Upper lobe of left lung (tissue), 6 donors: ENCODE results near the gene DENND1B. TPM values are rescaled to one million over a fixed set of nuclear protein-coding genes. Genes with fewer than 3 reads are reported as not detected.

ENCODE experiments used
- ATAC-seq, 2 donors: fragments of 200-7000 bp; cut with Tn5 transposase; one replicate each; pipeline ENCODE4 v1.9.1; 2022; ENCODE audit warnings: mild to moderate bottlenecking in 2 of 2, moderate library complexity in 2 of 2; ENCODE audit not compliant: low FRiP score in 2 of 2
- DNase-seq, 2 donors: peaks; one replicate each; pipeline ENCODE4 v3.0.0-alpha.2; 2019 to 2020
- H3K27ac ChIP-seq, 4 donors: fragments of 200-600 bp; sonication (generic); one replicate each; pipeline ENCODE4 v1.5.1; 2016 to 2019
- H3K27me3 ChIP-seq, 4 donors: fragments of 200-600 bp; sonication (generic); one replicate each; pipeline ENCODE4 v1.5.1; 2017 to 2019
- H3K36me3 ChIP-seq, 4 donors: fragments of 200-600 bp; sonication (generic); one replicate each; pipeline ENCODE4 v1.5.1; 2016 to 2019
- H3K4me1 ChIP-seq, 4 donors: fragments of 200-600 bp; sonication (generic); one replicate each; pipeline ENCODE4 v1.5.1; 2018 to 2019
- H3K4me3 ChIP-seq, 4 donors: fragments of 200-600 bp; sonication (generic); one replicate each; pipeline ENCODE4 v1.5.1; 2017 to 2019; ENCODE audit warnings: mild to moderate bottlenecking in 2 of 4, moderate library complexity in 1 of 4
- H3K9me3 ChIP-seq, 4 donors: fragments of 200-600 bp; sonication (generic); one replicate each; pipeline ENCODE4 v1.5.1; 2018 to 2019
- EP300 ChIP-seq, 4 donors: sonication (generic); formaldehyde crosslinking; IDR thresholded peaks; one replicate each; pipeline ENCODE4 v1.5.1; 2017; ENCODE audit warnings: antibody characterized with exemption in 4 of 4, control low read depth in 2 of 4
- POLR2A ChIP-seq, 4 donors: fragments of 450-650 bp; IDR thresholded peaks; one replicate each; pipeline ENCODE4 v1.5.1; 2016 to 2017; ENCODE audit warnings: antibody characterized with exemption in 4 of 4, mild to moderate bottlenecking in 2 of 4
- POLR2AphosphoS5 ChIP-seq, 2 donors: sonication (generic); formaldehyde crosslinking; IDR thresholded peaks; one replicate each; pipeline ENCODE4 v1.5.1; 2017; ENCODE audit warnings: antibody characterized with exemption in 2 of 2
- WGBS, 2 donors: methylation state at CpG; one replicate each; pipeline ENCODE4 v1.1.5; 2017 to 2018; 5-methylcytosine and 5-hydroxymethylcytosine counted together
- total RNA-seq, 6 donors: library from RNA; depleted of rRNA in 4 of 6; stranded (reverse); fragments of >200 nt in 4 of 6; gene quantifications; one replicate each; pipeline versions ENCODE4 v1.1.0 to v1.2.1, GENCODE V29; 2016 to 2021
- TF ChIP-seq, protein P1 (sequence below), 6 experiments: fragments of 450-650 bp in 4 of 6; fragments of 200-600 bp in 2 of 6; sonication (generic) in 2 of 6; IDR thresholded peaks; one replicate each; pipeline ENCODE4 v1.5.1; 2016 to 2019; ENCODE audit warnings: antibody characterized with exemption in 6 of 6
- donor health status: DM: no; HTN: no; CAD: no; lungs with moderate emphysema.
- donor health status: DM: no; HTN: yes; CAD: no; lungs with severe emphysema.

Gene DENND1B
- total RNA-seq, 6 donors from 2014 or later = 14.9 to 39.1 (median 21.0) TPM

DNA sequence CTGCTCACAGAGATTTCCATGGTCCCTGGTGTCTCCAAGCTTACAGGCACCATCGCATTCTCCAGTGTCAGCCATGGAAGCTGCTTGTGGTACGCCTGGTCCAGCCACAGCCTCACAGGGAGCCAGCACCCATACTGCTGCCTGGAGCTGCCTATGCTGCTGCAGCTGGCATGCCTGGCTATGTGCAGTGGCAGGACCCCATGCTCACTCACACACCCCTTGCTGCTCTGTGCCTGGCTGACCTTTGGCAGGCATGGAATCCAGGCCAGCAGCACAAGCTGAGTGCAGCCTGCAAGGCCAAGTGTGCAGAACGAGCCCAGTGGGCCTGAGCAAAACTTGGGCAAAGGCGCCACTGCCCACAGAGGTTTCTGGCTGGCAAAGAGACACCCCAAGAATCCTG is 26.4 kb upstream of the DENND1B start:
- Histone ChIP-seq H3K9me3 (peaks cover 4 to 17% (median 12%) of the 10 kb centered on the region in 4 donors), H3K36me3 (no peaks in the 10 kb centered on the region), H3K4me3 (no peak overlapping the region), H3K27ac (no peak overlapping the region), H3K27me3 (no peaks in the 10 kb centered on the region), H3K4me1 (no peaks in the 10 kb centered on the region)
- TF ChIP-seq POLR2AphosphoS5 (IDR thresholded peaks at IDR 0.05) (no peak), EP300 (IDR thresholded peaks at IDR 0.05) (no peak), POLR2A (IDR thresholded peaks at IDR 0.05) (no peak)
- TF ChIP-seq, protein P1, sequence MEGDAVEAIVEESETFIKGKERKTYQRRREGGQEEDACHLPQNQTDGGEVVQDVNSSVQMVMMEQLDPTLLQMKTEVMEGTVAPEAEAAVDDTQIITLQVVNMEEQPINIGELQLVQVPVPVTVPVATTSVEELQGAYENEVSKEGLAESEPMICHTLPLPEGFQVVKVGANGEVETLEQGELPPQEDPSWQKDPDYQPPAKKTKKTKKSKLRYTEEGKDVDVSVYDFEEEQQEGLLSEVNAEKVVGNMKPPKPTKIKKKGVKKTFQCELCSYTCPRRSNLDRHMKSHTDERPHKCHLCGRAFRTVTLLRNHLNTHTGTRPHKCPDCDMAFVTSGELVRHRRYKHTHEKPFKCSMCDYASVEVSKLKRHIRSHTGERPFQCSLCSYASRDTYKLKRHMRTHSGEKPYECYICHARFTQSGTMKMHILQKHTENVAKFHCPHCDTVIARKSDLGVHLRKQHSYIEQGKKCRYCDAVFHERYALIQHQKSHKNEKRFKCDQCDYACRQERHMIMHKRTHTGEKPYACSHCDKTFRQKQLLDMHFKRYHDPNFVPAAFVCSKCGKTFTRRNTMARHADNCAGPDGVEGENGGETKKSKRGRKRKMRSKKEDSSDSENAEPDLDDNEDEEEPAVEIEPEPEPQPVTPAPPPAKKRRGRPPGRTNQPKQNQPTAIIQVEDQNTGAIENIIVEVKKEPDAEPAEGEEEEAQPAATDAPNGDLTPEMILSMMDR (IDR thresholded peaks at IDR 0.05) = no peak
- DNase-seq = peak in 1 of 2 donors; percentile 38
- ATAC-seq = no peak
- WGBS, 2 donors = 97 to 100% methylated on average over 2 to 4 of the region's 4 CpGs

DNA sequence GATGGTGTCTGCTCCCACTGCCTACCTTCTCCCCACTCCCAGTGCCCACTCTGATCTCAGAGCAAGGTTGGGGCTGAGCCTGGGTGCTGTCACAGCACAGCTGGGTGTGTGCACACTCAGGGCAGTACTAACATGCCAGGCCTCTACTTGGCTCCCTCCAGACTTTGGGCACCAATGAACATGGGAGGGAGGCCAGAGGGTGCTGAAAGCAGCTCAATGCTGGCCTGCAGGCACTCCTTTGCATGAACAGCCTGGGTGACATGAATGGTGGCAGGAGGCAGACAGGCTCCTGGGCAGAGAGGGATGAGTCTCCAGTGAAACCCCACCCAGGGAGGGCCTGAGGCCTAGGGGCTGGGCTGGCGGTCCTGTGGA is 25.8 kb upstream of the DENND1B start:
- 82% methylated on average over 1 of the region's 1 CpG; no CpG with 5 or more reads in 1 of the 2 donors for WGBS, 2 donors
- ATAC-seq (peak in 1 of 2 donors; percentile 40), DNase-seq (no peak)
- TF ChIP-seq, protein P1 (IDR thresholded peaks at IDR 0.05) = no peak
- TF ChIP-seq POLR2AphosphoS5 (IDR thresholded peaks at IDR 0.05) (no peak), POLR2A (IDR thresholded peaks at IDR 0.05) (no peak), EP300 (IDR thresholded peaks at IDR 0.05) (no peak)
- Histone ChIP-seq H3K9me3 (peaks cover 4 to 23% (median 16%) of the 10 kb centered on the region in 4 donors), H3K4me1 (no peaks in the 10 kb centered on the region), H3K4me3 (no peak overlapping the region), H3K27ac (no peak overlapping the region), H3K36me3 (no peaks in the 10 kb centered on the region), H3K27me3 (no peaks in the 10 kb centered on the region)

DNA sequence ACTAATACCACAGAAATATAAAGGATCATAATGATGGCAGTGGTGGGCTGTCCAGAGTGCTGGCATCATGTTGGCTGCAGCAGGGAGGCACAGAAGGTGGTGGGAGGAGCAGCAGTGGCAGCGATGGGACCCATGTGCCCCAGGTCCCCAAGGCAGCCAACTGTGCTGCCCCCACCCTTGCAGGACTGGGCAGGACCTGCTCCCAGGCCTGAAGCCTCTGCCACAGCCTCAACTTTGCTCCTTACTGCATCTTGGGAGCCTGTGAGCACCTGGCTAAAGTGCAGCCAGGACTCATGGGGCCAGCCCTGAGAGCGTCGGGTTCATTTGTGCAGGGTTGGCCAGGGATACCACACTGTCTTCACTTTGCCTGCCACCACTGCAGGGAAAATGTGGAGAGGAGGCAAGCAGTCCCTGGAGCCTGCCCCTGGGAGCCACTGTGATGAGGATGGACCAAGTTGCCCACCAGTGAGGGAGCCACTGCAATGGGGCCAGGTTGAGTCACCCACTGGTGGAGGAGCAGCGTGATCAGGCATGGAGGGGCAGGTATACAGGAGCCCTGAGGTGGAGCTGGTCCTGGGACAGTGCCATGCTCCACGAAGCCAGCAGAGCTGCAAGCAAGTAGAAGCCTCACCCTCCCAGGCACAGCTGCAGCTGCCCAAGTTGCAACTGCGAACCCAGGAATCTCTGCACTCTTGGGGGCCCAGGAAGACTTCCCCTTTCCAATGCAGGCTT is 25.3 kb upstream of the DENND1B start:
- peak; percentile 14 to 49 for ATAC-seq
- DNase-seq = peak in 1 of 2 donors; percentile 25
- peaks cover 4 to 23% (median 16%) of the 10 kb centered on the region in 4 donors for H3K9me3 ChIP-seq
- H3K4me3 ChIP-seq = no peak overlapping the region
- TF ChIP-seq, protein P1 (IDR thresholded peaks at IDR 0.05) = no peak
- no peak for TF ChIP-seq POLR2AphosphoS5 (IDR thresholded peaks at IDR 0.05)
- no peak for TF ChIP-seq POLR2A (IDR thresholded peaks at IDR 0.05)
- no peak for TF ChIP-seq EP300 (IDR thresholded peaks at IDR 0.05)
- H3K27ac ChIP-seq = no peak overlapping the region
- no peaks in the 10 kb centered on the region for H3K36me3 ChIP-seq
- H3K4me1 ChIP-seq = no peaks in the 10 kb centered on the region
- 71 to 82% methylated on average over 1 to 6 of the region's 6 CpGs for WGBS, 2 donors
- H3K27me3 ChIP-seq = no peaks in the 10 kb centered on the region

DNA sequence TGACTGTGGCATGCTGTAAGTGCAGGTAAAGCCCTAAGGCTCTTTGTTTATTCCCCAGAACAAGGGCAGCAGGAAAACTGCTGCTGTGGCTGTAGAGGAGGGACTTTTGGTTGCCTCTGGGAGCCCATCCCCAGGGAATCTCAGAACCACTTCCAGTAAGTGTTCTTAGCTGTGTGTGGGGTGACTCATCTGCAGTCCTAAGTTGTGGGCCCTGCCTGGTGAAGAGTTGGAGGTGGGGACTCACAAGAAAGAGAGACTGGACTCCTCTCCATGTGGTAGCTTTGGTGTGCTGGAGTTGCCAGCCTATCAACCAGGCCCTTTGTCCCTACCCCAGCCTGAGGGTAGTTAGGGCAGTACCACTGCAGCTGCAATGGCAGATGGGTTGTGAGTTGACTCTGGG is 24.0 kb upstream of the DENND1B start:
- H3K9me3 ChIP-seq = peaks cover 4 to 23% (median 16%) of the 10 kb centered on the region in 4 donors
- H3K27me3 ChIP-seq = no peaks in the 10 kb centered on the region
- no peaks in the 10 kb centered on the region for H3K4me1 ChIP-seq
- ATAC-seq (peak in 1 of 2 donors; percentile 70), DNase-seq (peak in 1 of 2 donors; percentile 31)
- no peak overlapping the region for H3K27ac ChIP-seq
- H3K4me3 ChIP-seq = no peak overlapping the region
- no peaks in the 10 kb centered on the region for H3K36me3 ChIP-seq
- TF ChIP-seq POLR2A (IDR thresholded peaks at IDR 0.05) = no peak
- TF ChIP-seq POLR2AphosphoS5 (IDR thresholded peaks at IDR 0.05) = peak in 1 of 2 donors; percentile 13

DNA sequence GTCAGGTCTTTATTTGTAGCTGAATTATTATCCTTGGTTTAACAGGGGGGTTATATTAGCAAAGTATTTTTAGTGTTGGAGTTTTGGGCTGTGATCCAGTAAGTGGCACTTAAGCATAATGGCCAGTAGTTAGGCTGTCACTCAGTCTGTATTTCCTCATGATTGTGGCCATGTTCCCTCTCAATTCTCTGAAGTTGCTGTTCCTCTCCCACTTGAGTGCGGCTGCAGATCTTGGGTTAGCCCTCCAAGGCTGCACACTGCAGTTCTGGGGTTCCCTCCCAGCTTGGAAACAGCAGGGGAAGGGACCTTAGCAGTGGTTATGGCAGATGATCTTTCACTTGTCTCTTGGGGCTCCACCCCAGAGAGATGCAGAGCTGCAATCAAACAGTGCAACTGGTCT is 23.2 kb upstream of the DENND1B start:
- DNase-seq (peak in 1 of 2 donors; percentile 39), ATAC-seq (peak in 1 of 2 donors; percentile 51)
- TF ChIP-seq EP300 (IDR thresholded peaks at IDR 0.05) = no peak
- TF ChIP-seq POLR2AphosphoS5 (IDR thresholded peaks at IDR 0.05) = no peak
- TF ChIP-seq, protein P1 (IDR thresholded peaks at IDR 0.05) = no peak
- TF ChIP-seq POLR2A (IDR thresholded peaks at IDR 0.05) = no peak
- Histone ChIP-seq H3K9me3 (peaks cover 4 to 23% (median 16%) of the 10 kb centered on the region in 4 donors), H3K36me3 (no peaks in the 10 kb centered on the region), H3K4me3 (no peak overlapping the region), H3K27me3 (no peaks in the 10 kb centered on the region), H3K4me1 (no peaks in the 10 kb centered on the region), H3K27ac (no peak overlapping the region)
- WGBS, 2 donors = 43 to 60% methylated on average over 1 of the region's 1 CpG
